AG04450 (cell line): Measurements from ENCODE around the gene DDR2. TPM values are rescaled to one million over a fixed set of nuclear protein-coding genes. Genes with fewer than 3 reads are reported as not detected.

Source experiments
- CTCF ChIA-PET: fragments of 300-600, 350-600 bp; formaldehyde crosslinking; extraction: SDS; loops from one replicate; lab custom pipeline; 2022; ENCODE audit warnings: antibody characterized with exemption, inconsistent platforms; lab: Charles Lee
- POLR2A ChIA-PET: fragments of 350-600 bp; formaldehyde crosslinking; extraction: SDS; loops from one replicate; lab custom pipeline; 2021; ENCODE audit warnings: antibody characterized with exemption, inconsistent platforms; lab: Yijun Ruan, JAX
- DNase-seq: peaks from one replicate; pipeline ENCODE4 v3.0.0-alpha.2; 2011; ENCODE audit warnings: low read depth, low spot score
- H3K27ac ChIP-seq: one replicate; pipeline ENCODE4 v1.5.1; 2012; ENCODE audit warnings: low read depth, low read length, control low read depth
- H3K27me3 ChIP-seq: one replicate; pipeline ENCODE4 v1.6.0; 2012; ENCODE audit warnings: low read length; ENCODE audit not compliant: control insufficient read depth, insufficient read depth
- H3K4me3 ChIP-seq: 2 replicates; pipeline ENCODE4 v1.5.1; 2011; ENCODE audit warnings: mild to moderate bottlenecking, low read depth, low read length, control low read depth
- H3K9me3 ChIP-seq: 2 replicates; pipeline ENCODE4 v1.5.1; 2012; ENCODE audit warnings: low read length; ENCODE audit not compliant: control insufficient read depth, insufficient read depth
- CTCF ChIP-seq: IDR thresholded peaks from 2 replicates; pipeline ENCODE4 v1.5.1; 2011; ENCODE audit warnings: low read depth, low read length, control low read depth, inconsistent platforms
- polyA plus RNA-seq: library from polyadenylated mRNA; depleted of rRNA; stranded (reverse); fragments of >200 nt; gene quantifications from 2 replicates; pipeline ENCODE4 v1.2.3, GENCODE V29; 2011

The DDR2 gene
- polyA plus RNA-seq, 1 experiment, result 194 TPM

- CTCF ChIA-PET, result interaction anchor here (1.8 kb wide), 1 partner anchor 60 kb away, joined by 4 read pairs; no protein-coding TSS in a partner anchor
Measured at GRCh38 chr1:162674034-162674608, 41.9 kb downstream of the DDR2 start.

GRCh38 chr1:162676087-162676486, 43.8 kb downstream of the DDR2 start:
- no peaks in the 10 kb centered on the region for H3K27me3 ChIP-seq
- CTCF ChIA-PET, result interaction anchor here (4.9 kb wide), 1 partner anchor 63 kb away, joined by 16 read pairs; no protein-coding TSS in a partner anchor
- no peak for TF ChIP-seq CTCF
- DNase-seq, result no peak
- H3K4me3 ChIP-seq, result no peak overlapping the region
- peak overlapping the region; percentile 52 for H3K27ac ChIP-seq
- POLR2A ChIA-PET, result interaction anchor here (0.7 to 0.8 kb wide), 2 partner anchors 20 to 44 kb away, joined by 3 to 4 read pairs; partner anchors contain the start of gene DDR2
- H3K9me3 ChIP-seq, result no peaks in the 10 kb centered on the region

More at GRCh38 chr1:162674034-162674608, 41.9 kb downstream of the DDR2 start:
- H3K27ac ChIP-seq, result no peak overlapping the region
- no peak for TF ChIP-seq CTCF
- H3K27me3 ChIP-seq, result no peaks in the 10 kb centered on the region
- H3K4me3 ChIP-seq, result no peak overlapping the region
- H3K9me3 ChIP-seq, result no peaks in the 10 kb centered on the region
- POLR2A ChIA-PET, result no interaction called here
- no peak for DNase-seq

- no peaks in the 10 kb centered on the region for H3K27me3 ChIP-seq
- no peak for TF ChIP-seq CTCF
- H3K9me3 ChIP-seq, result no peaks in the 10 kb centered on the region
- H3K27ac ChIP-seq, result no peak overlapping the region
- ChIA-PET POLR2A (interaction anchor here (0.8 kb wide), 1 partner anchor 44 kb away, joined by 3 read pairs; the partner anchor contains the start of gene DDR2), CTCF (interaction anchor here (4.9 kb wide), 1 partner anchor 64 kb away, joined by 16 read pairs; no protein-coding TSS in a partner anchor)
- H3K4me3 ChIP-seq, result no peak overlapping the region
- no peak for DNase-seq
Measured at GRCh38 chr1:162676750-162677149, 44.5 kb downstream of the DDR2 start.

GRCh38 chr1:162677607-162678371, 45.5 kb downstream of the DDR2 start:
- no peak for DNase-seq

More at GRCh38 chr1:162677607-162678371, 45.5 kb downstream of the DDR2 start:
- Histone ChIP-seq H3K9me3 (no peaks in the 10 kb centered on the region), H3K4me3 (no peak overlapping the region), H3K27ac (no peak overlapping the region), H3K27me3 (no peaks in the 10 kb centered on the region)
- ChIA-PET CTCF (interaction anchor here (1.1 to 4.9 kb wide), 3 partner anchors 11 to 65 kb away, joined by 3 to 16 read pairs (median 5); no protein-coding TSS in a partner anchor), POLR2A (no interaction called here)
- TF ChIP-seq CTCF, result no peak
